Left forelimb (tissue), 1 donor: ENCODE measurements around the gene USP1.

Experiments
- DNase-seq: peaks from one replicate; pipeline ENCODE4 v3.0.0-alpha.2; 2018; ENCODE audit warnings: low spot score

USP1 gene

DNA sequence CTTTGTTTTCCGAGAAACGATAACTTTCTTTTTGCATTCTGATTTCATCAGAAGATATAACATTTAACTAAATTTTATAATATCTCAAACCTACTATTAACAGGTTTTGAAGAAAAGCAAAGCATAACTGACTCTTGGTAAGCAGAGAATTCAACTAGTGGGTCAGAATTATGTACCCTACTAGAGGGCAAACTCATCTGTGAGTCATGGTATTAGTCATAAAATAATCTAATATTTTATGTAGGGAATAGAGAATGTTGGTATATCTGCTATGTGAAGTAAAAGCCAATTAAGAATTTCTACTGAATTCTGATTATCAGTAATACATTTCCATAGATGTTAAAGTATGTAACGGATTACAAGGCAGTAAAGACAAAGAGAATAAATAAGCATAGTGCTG, 56.8 kb downstream of the USP1 start:
- DNase-seq, result no peak

DNA sequence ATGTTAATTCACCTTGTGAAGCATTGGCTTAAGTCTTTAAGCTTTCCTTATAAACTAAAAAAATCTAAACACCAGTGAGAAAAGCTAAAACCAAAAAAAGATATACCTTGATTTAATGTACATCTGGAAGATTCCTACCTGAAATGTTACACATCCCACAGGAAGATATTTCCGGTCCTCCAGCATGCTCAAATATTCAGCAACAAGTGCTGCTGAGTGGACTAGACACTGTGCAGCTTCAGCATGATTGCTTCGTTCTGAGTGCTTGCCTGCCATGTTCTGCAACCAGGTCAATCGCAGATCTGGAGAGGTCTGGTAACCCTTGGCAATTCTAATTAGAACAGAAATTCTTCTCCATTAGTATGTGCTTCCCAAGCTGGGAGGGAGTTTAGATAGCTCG, 57.3 kb downstream of the USP1 start:
- no peak for DNase-seq

DNA sequence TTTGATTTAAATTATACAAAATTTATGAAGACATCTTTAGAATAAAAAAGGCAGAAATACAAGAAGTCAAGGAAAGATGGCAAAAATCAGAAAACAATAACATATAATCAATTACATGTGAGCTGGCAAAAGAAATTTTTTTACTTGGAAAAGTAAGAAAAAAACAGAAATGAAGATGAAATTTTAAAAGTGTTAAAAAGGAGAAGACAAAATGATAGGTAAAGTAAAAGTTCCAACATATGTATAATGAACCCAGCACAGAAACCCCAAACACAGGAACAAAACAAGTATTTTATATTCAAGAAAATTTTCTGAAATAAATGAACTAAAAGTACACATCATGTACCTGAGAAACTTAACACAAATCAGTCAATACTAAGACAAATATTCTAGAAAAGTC, 63.4 kb downstream of the USP1 start:
- no peak for DNase-seq
